HepG2 (cell line): ENCODE measurements around the gene CBFA2T2. TPM values are rescaled to one million over a fixed set of nuclear protein-coding genes. Genes with fewer than 3 reads are reported as not detected.

Experiments used
- CREBL2 ChIP-seq: sonication (generic); formaldehyde crosslinking; IDR thresholded peaks from 2 replicates; pipeline ENCODE4 v1.8.1; 2023; ENCODE audit warnings: missing genetic modification reagents, mild to moderate bottlenecking, borderline replicate concordance
- SNAPC2 ChIP-seq: sonication (generic); formaldehyde crosslinking; IDR thresholded peaks from 2 replicates; pipeline ENCODE4 v1.8.1; 2022; ENCODE audit warnings: mild to moderate bottlenecking, missing genetic modification reagents
- SNAPC4 ChIP-seq: sonication (generic); formaldehyde crosslinking; IDR thresholded peaks from 2 replicates; pipeline ENCODE4 v1.4.0; 2020; ENCODE audit warnings: mild to moderate bottlenecking, missing genetic modification reagents
- TARDBP ChIP-seq: sonication (generic); formaldehyde crosslinking; IDR thresholded peaks from 2 replicates; pipeline ENCODE4 v1.8.0; 2022; ENCODE audit warnings: mild to moderate bottlenecking, missing genetic modification reagents
- polyA plus RNA-seq, 8 experiments: library from polyadenylated mRNA; depleted of rRNA in 3 of 8; stranded (reverse) in 7 of 8; unstranded in 1 of 8; fragments of >200 nt; fragmentation: Illumina TruSeq in 4 of 8; extraction: Trizol in 4 of 8; gene quantifications; 2 replicates each; pipeline versions ENCODE4 v1.2.1 to v1.2.3, GENCODE V29; 2011 to 2016; ENCODE audit warnings: low read depth in 4 of 8, missing spikeins in 1 of 8, mixed read lengths in 1 of 8; ENCODE audit not compliant: insufficient read depth in 1 of 8
- total RNA-seq, 5 experiments: library from RNA; depleted of rRNA; stranded (reverse); fragments of >200 nt; fragmentation: Illumina TruSeq; extraction: Trizol; gene quantifications; 2 replicates each; pipeline ENCODE4 v1.2.3, GENCODE V29; 2016; ENCODE audit warnings: low read depth in 1 of 5
- TF ChIP-seq, protein P1 (sequence below): sonication (generic); formaldehyde crosslinking; IDR thresholded peaks from 2 replicates; pipeline ENCODE4 v1.8.0; 2022; ENCODE audit warnings: mild to moderate bottlenecking, missing genetic modification reagents, borderline replicate concordance
- TF ChIP-seq, protein P2 (sequence below): sonication (generic); formaldehyde crosslinking; IDR thresholded peaks from 2 replicates; pipeline ENCODE4 v1.4.0; 2020; ENCODE audit warnings: mild to moderate bottlenecking, missing genetic modification reagents
- TF ChIP-seq, protein P3 (sequence below): sonication (generic); formaldehyde crosslinking; IDR thresholded peaks from 2 replicates; pipeline ENCODE4 v1.5.0; 2020; ENCODE audit warnings: mild to moderate bottlenecking, missing genetic modification reagents

The CBFA2T2 gene
- total and polyA plus RNA-seq, 2 of the 13 experiments (the other 11 are each of a cell fraction or from before 2014, with no cell fraction given) = 6.3 to 21.2 TPM

DNA sequence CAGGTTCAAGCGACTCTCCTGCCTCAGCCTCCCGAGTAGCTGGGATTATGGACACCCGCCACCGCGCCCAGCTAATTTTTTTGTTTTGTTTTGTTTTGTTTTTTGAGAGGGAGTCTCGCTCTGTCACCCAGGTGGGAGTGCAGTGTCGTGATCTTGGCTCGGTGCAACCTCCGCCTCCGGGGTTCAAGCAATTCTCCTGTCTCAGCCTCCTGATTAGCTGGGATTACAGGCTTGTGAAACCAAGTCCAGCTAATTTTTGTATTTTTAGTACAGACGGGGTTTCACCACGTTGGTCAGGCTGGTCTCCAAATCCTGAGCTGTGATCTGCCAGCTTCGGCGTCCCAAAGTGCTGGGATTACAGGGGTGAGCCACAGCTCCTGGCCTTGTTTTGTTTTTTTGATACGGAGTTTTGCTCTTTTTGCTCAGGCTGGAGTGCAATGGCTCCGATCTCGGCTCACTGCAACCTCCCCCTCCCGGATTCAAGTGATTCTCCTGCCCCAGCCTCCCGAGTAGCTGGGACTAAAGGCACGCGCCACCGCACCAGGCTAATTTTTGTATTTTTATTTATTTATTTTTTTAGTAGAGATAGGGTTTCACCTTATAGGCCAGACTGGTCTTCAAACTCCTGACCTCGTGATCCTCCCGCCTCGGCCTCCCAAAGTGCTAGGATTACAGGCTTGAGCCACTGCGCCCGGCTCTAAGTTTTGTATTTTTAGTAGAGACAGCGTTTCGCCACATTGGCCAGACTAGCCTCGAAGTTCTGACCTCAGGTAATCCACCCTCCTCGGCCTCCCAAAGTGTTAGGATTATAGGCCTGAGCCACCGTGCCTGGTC lies 1.0 kb upstream of the CBFA2T2 start (continued):
- TF ChIP-seq, protein P1, sequence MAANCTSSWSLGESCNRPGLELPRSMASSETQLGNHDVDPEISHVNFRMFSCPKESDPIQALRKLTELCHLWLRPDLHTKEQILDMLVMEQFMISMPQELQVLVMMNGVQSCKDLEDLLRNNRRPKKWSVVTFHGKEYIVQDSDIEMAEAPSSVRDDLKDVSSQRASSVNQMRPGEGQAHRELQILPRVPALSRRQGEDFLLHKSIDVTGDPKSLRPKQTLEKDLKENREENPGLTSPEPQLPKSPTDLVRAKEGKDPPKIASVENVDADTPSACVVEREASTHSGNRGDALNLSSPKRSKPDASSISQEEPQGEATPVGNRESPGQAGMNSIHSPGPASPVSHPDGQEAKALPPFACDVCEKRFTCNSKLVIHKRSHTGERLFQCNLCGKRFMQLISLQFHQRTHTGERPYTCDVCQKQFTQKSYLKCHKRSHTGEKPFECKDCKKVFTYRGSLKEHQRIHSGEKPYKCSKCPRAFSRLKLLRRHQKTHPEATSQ (CRISPR knock-in tag) = 0 out of 2 replicates have a peak, but pooled peaks have one; percentile 21
- TF ChIP-seq SNAPC4 (CRISPR knock-in tag) (0 out of 2 replicates have a peak, but pooled peaks have one; percentile 13), CREBL2 (CRISPR knock-in tag) (0 out of 2 replicates have a peak, but pooled peaks have one; percentile 50), SNAPC2 (CRISPR knock-in tag) (0 out of 2 replicates have a peak, but pooled peaks have one; percentile 35), TARDBP (CRISPR knock-in tag) (0 out of 2 replicates have a peak, but pooled peaks have one; percentile 29)
- TF ChIP-seq, protein P2, sequence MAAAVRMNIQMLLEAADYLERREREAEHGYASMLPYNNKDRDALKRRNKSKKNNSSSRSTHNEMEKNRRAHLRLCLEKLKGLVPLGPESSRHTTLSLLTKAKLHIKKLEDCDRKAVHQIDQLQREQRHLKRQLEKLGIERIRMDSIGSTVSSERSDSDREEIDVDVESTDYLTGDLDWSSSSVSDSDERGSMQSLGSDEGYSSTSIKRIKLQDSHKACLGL (CRISPR knock-in tag) = 0 out of 2 replicates have a peak, but pooled peaks have one; percentile 40
- TF ChIP-seq, protein P3, sequence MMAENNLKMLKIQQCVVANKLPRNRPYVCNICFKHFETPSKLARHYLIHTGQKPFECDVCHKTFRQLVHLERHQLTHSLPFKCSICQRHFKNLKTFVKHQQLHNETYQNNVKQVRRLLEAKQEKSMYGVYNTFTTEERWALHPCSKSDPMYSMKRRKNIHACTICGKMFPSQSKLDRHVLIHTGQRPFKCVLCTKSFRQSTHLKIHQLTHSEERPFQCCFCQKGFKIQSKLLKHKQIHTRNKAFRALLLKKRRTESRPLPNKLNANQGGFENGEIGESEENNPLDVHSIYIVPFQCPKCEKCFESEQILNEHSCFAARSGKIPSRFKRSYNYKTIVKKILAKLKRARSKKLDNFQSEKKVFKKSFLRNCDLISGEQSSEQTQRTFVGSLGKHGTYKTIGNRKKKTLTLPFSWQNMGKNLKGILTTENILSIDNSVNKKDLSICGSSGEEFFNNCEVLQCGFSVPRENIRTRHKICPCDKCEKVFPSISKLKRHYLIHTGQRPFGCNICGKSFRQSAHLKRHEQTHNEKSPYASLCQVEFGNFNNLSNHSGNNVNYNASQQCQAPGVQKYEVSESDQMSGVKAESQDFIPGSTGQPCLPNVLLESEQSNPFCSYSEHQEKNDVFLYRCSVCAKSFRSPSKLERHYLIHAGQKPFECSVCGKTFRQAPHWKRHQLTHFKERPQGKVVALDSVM (CRISPR knock-in tag) = peak; percentile 45; the same call in 1 of the 2 replicates
